ENCODE measurements around the gene ZNF518B. TPM values are rescaled to one million over a fixed set of nuclear protein-coding genes. Genes with fewer than 3 reads are reported as not detected.

ZNF518B gene
- total and polyA plus RNA-seq, 9 of the 15 experiments (the other 6 are each of a cell fraction or from before 2014, with no cell fraction given), result 13.1 to 48.9 (median 37.5) TPM

DNA sequence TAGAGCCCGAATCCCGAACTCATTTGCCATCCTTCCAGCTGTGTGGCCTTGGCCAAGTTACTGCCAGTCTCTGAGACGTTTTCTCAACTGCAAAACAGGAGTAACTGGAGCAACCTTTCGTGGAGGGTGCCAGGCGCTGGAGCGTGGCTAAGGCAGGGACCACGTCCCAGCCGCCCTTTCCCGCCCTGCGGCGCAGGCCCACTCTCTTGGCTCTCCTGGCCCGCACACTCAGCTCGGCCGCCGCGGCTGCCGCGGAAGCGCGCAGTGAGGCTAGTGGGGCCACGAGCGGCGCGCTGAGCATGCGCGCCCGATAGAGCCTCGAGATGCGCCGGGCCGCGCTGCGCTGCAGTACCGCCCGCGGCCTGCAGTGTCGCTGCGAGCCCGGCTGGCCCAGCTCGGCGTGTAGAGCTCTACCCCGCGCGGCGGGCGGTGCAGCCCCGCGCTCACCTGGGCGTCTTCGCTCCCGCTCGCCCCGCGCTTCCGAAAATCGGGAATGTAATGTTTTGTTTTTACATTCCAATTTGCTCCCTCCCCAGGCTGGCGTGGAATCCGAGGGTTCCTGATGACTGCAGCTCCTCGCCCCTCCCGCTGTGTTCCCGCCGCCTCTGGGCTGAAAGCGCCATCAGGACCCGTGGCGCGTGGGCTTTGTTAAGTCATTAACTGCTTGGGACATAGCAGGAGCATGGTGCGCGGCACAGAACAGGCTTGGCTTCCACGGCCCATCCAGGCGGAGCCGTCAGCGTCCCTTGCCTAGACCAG is 4.0 kb upstream of the ZNF518B start (continued):
- TF ChIP-seq, protein P1, sequence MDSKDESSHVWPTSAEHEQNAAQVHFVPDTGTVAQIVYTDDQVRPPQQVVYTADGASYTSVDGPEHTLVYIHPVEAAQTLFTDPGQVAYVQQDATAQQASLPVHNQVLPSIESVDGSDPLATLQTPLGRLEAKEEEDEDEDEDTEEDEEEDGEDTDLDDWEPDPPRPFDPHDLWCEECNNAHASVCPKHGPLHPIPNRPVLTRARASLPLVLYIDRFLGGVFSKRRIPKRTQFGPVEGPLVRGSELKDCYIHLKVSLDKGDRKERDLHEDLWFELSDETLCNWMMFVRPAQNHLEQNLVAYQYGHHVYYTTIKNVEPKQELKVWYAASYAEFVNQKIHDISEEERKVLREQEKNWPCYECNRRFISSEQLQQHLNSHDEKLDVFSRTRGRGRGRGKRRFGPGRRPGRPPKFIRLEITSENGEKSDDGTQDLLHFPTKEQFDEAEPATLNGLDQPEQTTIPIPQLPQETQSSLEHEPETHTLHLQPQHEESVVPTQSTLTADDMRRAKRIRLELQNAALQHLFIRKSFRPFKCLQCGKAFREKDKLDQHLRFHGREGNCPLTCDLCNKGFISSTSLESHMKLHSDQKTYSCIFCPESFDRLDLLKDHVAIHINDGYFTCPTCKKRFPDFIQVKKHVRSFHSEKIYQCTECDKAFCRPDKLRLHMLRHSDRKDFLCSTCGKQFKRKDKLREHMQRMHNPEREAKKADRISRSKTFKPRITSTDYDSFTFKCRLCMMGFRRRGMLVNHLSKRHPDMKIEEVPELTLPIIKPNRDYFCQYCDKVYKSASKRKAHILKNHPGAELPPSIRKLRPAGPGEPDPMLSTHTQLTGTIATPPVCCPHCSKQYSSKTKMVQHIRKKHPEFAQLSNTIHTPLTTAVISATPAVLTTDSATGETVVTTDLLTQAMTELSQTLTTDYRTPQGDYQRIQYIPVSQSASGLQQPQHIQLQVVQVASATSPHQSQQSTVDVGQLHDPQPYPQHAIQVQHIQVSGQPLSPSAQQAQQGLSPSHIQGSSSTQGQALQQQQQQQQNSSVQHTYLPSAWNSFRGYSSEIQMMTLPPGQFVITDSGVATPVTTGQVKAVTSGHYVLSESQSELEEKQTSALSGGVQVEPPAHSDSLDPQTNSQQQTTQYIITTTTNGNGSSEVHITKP (IDR thresholded peaks at IDR 0.05; ENCODE audit: partially characterized antibody), result no peak
- TF ChIP-seq ZNF431 (CRISPR knock-in tag; IDR thresholded peaks at IDR 0.05) (peak; percentile 91; the same call in 1 of the 2 replicates), CBFB (CRISPR knock-in tag; IDR thresholded peaks at IDR 0.05) (0 out of 2 replicates have a peak, but pooled peaks have one; percentile 33), ARNT (IDR thresholded peaks at IDR 0.05) (no peak), CGGBP1 (CRISPR knock-in tag; IDR thresholded peaks at IDR 0.05) (peak; percentile 70; the same call in 1 of the 2 replicates), SMC3 (conservative IDR thresholded peaks at IDR 0.05; ENCODE audit: insufficient read depth, low read depth, low read length) (peak; percentile 41; the same call in 1 of the 2 replicates), CXXC5 (CRISPR knock-in tag; IDR thresholded peaks at IDR 0.05) (peak; percentile 59), CC2D1A (IDR thresholded peaks at IDR 0.05) (0 out of 2 replicates have a peak, but pooled peaks have one; percentile 25), ETS2 (tag; IDR thresholded peaks at IDR 0.05; ENCODE audit: borderline replicate concordance, poor library complexity, severe bottlenecking) (no peak), RREB1 (CRISPR knock-in tag; IDR thresholded peaks at IDR 0.05) (no peak), NR2C2 (CRISPR knock-in tag; IDR thresholded peaks at IDR 0.05) (peak; percentile 64; the same call in 1 of the 2 replicates), NR2C2 (tag; IDR thresholded peaks at IDR 0.05) (no peak), ZNF511 (CRISPR knock-in tag; IDR thresholded peaks at IDR 0.05) (peak; percentile 98), TFE3 (CRISPR knock-in tag; IDR thresholded peaks at IDR 0.05) (no peak), MEIS2 (IDR thresholded peaks at IDR 0.05; ENCODE audit: partially characterized antibody) (peak; percentile 79)

Data from K562 (cell line).